Pancreas (tissue), 10 donors: ENCODE results near the gene ME1. TPM values are rescaled to one million over a fixed set of nuclear protein-coding genes. Genes with fewer than 3 reads are reported as not detected.
"Not testable (repeated sequence)": the region's sequence is repeated elsewhere in the genome, so short reads cannot be mapped to it uniquely, and the experiment has no call there.

Experiments used
- ATAC-seq, 4 donors: fragments of 200-7000 bp; cut with Tn5 transposase; one replicate each; pipeline versions ENCODE4 v1.8.0 to v1.9.1; 2020; ENCODE audit warnings: mild to moderate bottlenecking in 4 of 4, moderate library complexity in 4 of 4
- DNase-seq, 6 donors: peaks; one replicate each; pipeline ENCODE4 v3.0.0-alpha.2; 2020
- FAIRE-seq: peaks from 2 replicates; lab custom pipeline; 2012; peaks lifted over from hg19 to GRCh38; lab: Jason Lieb, UNC
- H3K27ac ChIP-seq, 4 donors: fragments of 200-600 bp; sonication (generic); 1 replicate in 3 of 4; 2 replicates in 1 of 4; pipeline versions ENCODE4 v1.5.0 to v1.8.0; 2020
- H3K27me3 ChIP-seq, 4 donors: fragments of 200-600 bp; one replicate each; pipeline ENCODE4 v1.8.0; 2021
- H3K36me3 ChIP-seq, 3 donors: fragments of 200-600 bp; sonication (generic) in 1 of 3; one replicate each; pipeline versions ENCODE4 v1.5.0 to v1.8.0; 2020 to 2021
- H3K4me1 ChIP-seq, 3 donors: fragments of 200-600 bp; one replicate each; pipeline ENCODE4 v1.8.0; 2021
- H3K4me3 ChIP-seq, 4 donors: fragments of 200-600 bp; sonication (generic) in 2 of 4; one replicate each; pipeline versions ENCODE4 v1.5.0 to v1.8.0; 2020 to 2021
- H3K9me3 ChIP-seq, 4 donors: fragments of 200-600 bp; one replicate each; pipeline ENCODE4 v1.8.0; 2021
- CTCF ChIP-seq, 4 donors: fragments of 200-600 bp; sonication (generic) in 3 of 4; IDR thresholded peaks; one replicate each; pipeline versions ENCODE4 v1.5.0 to v1.8.0; 2021; ENCODE audit warnings: antibody characterized with exemption in 4 of 4
- WGBS, 2 donors: extraction: QIAGEN DNeasy Blood & Tissue Kit; methylation state at CpG; one replicate each; pipeline ENCODE4 v1.1.7; 2013; 5-methylcytosine and 5-hydroxymethylcytosine counted together
- intact Hi-C, 3 donors: fragments of 100-400 bp; cut with DNase I; formaldehyde crosslinking; loops; one replicate each; pipeline versions ENCODE4 v1.11.1 to v1.14.2; 2022
- polyA plus RNA-seq, 2 donors: library from polyadenylated mRNA; stranded (reverse); fragments of 200-250 nt; gene quantifications; one replicate each; pipeline ENCODE4 v1.2.3, GENCODE V29; 2013
- total RNA-seq, 6 donors: library from RNA; stranded (reverse); fragmentation: NEBNext Ultra II Directional in 4 of 6; extraction: Animal tissue kit (Norgen Biotek cat#: 25700) in 4 of 6; gene quantifications; one replicate each; pipeline versions ENCODE4 v1.2.1 to v1.2.4, GENCODE V29; 2021 to 2023
- donor health status: healthy with polysubstance abuse.
- donor health status: DM: no; HTN: no; CAD: no; lungs with moderate emphysema.
- donor health status: DM: no; HTN: no; CAD: no.
- donor health status: control.
- donor health status: control.
- donor health status: Bipolar disorder and iron deficiency.
- donor health status: DM: yes; HTN: yes; CAD: no.
- donor health status: DM: no; HTN: no; CAD: no.
- donor health status: DM: no; HTN: no; CAD: no.
- donor health status: DM: yes; HTN: yes; CAD: no.

The ME1 gene
- total and polyA plus RNA-seq, 8 donors: 1.5 to 4.6 (median 3.1) TPM

- Histone ChIP-seq H3K4me3 (no peak overlapping the region), H3K36me3 (no peaks in the 10 kb centered on the region), H3K27me3 (no peaks in the 10 kb centered on the region), H3K27ac (no peak overlapping the region), H3K4me1 (peaks cover 0 to 6% (median 0%) of the 10 kb centered on the region in 3 donors), H3K9me3 (no peaks in the 10 kb centered on the region)
- ATAC-seq: no peak
- intact Hi-C loops: no loop called here
- no peak for FAIRE-seq
- no peak for DNase-seq
- no peak for TF ChIP-seq CTCF (IDR thresholded peaks at IDR 0.05)
Observed at GRCh38 chr6:83368577-83368976, 62.3 kb downstream of the ME1 start.

- peaks cover 0 to 6% (median 0%) of the 10 kb centered on the region in 3 donors for H3K4me1 ChIP-seq
- TF ChIP-seq CTCF (IDR thresholded peaks at IDR 0.05): no peak
- ATAC-seq (no peak), FAIRE-seq (no peak), DNase-seq (no peak)
- no peaks in the 10 kb centered on the region for H3K27me3 ChIP-seq
- H3K4me3 ChIP-seq: no peak overlapping the region
- H3K27ac ChIP-seq: no peak overlapping the region
- intact Hi-C loops: no loop called here
- 93 to 95% methylated on average over 1 of the region's 1 CpG for WGBS, 2 donors
- no peaks in the 10 kb centered on the region for H3K36me3 ChIP-seq
- H3K9me3 ChIP-seq: no peaks in the 10 kb centered on the region
Observed at GRCh38 chr6:83367104-83367503, 63.7 kb downstream of the ME1 start.

GRCh38 chr6:83365931-83366330 lies 64.9 kb downstream of the ME1 start:
- Histone ChIP-seq H3K27ac (no peak overlapping the region), H3K36me3 (no peaks in the 10 kb centered on the region), H3K4me3 (no peak overlapping the region), H3K9me3 (no peaks in the 10 kb centered on the region), H3K27me3 (no peaks in the 10 kb centered on the region), H3K4me1 (no peaks in the 10 kb centered on the region)
- intact Hi-C loops: no loop called here
- no peak for TF ChIP-seq CTCF (IDR thresholded peaks at IDR 0.05)
- ATAC-seq (no peak), DNase-seq (no peak), FAIRE-seq (no peak)
- 91 to 92% methylated on average over 1 of the region's 1 CpG for WGBS, 2 donors

GRCh38 chr6:83362349-83362748 lies 68.5 kb downstream of the ME1 start:
- H3K36me3 ChIP-seq, H3K9me3 ChIP-seq, ATAC-seq, H3K27me3 ChIP-seq, H3K4me1 ChIP-seq, intact Hi-C loops, DNase-seq, H3K4me3 ChIP-seq, FAIRE-seq, H3K27ac ChIP-seq: not testable (repeated sequence)
- 90 to 95% methylated on average over 6 of the region's 6 CpGs for WGBS, 2 donors

- no peaks in the 10 kb centered on the region for H3K27me3 ChIP-seq
- no peak for ATAC-seq
- TF ChIP-seq CTCF (IDR thresholded peaks at IDR 0.05): no peak
- H3K4me3 ChIP-seq: no peak overlapping the region
- intact Hi-C loops: no loop called here
- DNase-seq: no peak
- no peaks in the 10 kb centered on the region for H3K36me3 ChIP-seq
- H3K9me3 ChIP-seq: no peaks in the 10 kb centered on the region
- H3K4me1 ChIP-seq: no peaks in the 10 kb centered on the region
- no peak overlapping the region for H3K27ac ChIP-seq
- FAIRE-seq: no peak
- WGBS, 2 donors: 89 to 96% methylated on average over 3 of the region's 3 CpGs
Observed at GRCh38 chr6:83359638-83360037, 71.2 kb downstream of the ME1 start.

GRCh38 chr6:83354747-83355146 lies 76.1 kb downstream of the ME1 start:
- no peak for DNase-seq
- no peak for TF ChIP-seq CTCF (IDR thresholded peaks at IDR 0.05)
- 94 to 98% methylated on average over 1 of the region's 1 CpG for WGBS, 2 donors
- Histone ChIP-seq H3K27ac (no peak overlapping the region), H3K36me3 (no peaks in the 10 kb centered on the region), H3K4me1 (no peaks in the 10 kb centered on the region), H3K27me3 (no peaks in the 10 kb centered on the region), H3K9me3 (no peaks in the 10 kb centered on the region), H3K4me3 (no peak overlapping the region)
- no peak for FAIRE-seq
- intact Hi-C loops: no loop called here
- no peak for ATAC-seq
